OCI-LY1 (cell line): ENCODE data around the gene CHMP5.

Source experiments
- H2AFZ ChIP-seq: fragments of 200-600 bp; sonication (generic), shearing (Covaris generic); 2 replicates; pipeline ENCODE4 v1.6.0; 2014; ENCODE audit warnings: antibody characterized with exemption, mild to moderate bottlenecking, low read length
- H3F3A ChIP-seq: fragments of 200-600 bp; sonication (generic), shearing (Covaris generic); 2 replicates; pipeline ENCODE4 v1.6.0; 2014; ENCODE audit warnings: mild to moderate bottlenecking, antibody characterized with exemption, low read length, moderate library complexity; ENCODE audit not compliant: insufficient read depth
- H3K27ac ChIP-seq: fragments of 200-600 bp; sonication (generic); 2 replicates; pipeline ENCODE4 v1.5.1; 2014; ENCODE audit warnings: low read length, mixed run types, mild to moderate bottlenecking, low read depth; ENCODE audit not compliant: poor library complexity, severe bottlenecking
- H3K27me3 ChIP-seq: fragments of 200-600 bp; sonication (generic); 2 replicates; pipeline ENCODE4 v1.6.0; 2014; ENCODE audit warnings: antibody characterized with exemption, mild to moderate bottlenecking, low read length, moderate library complexity; ENCODE audit not compliant: insufficient read depth
- H3K36me3 ChIP-seq: fragments of 200-600 bp; sonication (generic); 2 replicates; pipeline ENCODE4 v1.6.1; 2014; ENCODE audit warnings: mild to moderate bottlenecking, antibody characterized with exemption, low read length, moderate library complexity, mixed read lengths; ENCODE audit not compliant: insufficient read depth
- H3K4me1 ChIP-seq: fragments of 200-600 bp; sonication (generic); 2 replicates; pipeline ENCODE4 v1.5.1; 2014; ENCODE audit warnings: mild to moderate bottlenecking, low read length, moderate library complexity; ENCODE audit not compliant: insufficient read depth, severe bottlenecking
- H3K4me2 ChIP-seq: fragments of 200-600 bp; sonication (generic), shearing (Covaris generic); 2 replicates; pipeline ENCODE4 v1.6.1; 2014; ENCODE audit warnings: low read length
- H3K4me3 ChIP-seq: fragments of 200-600 bp; sonication (generic); 2 replicates; pipeline ENCODE4 v1.5.1; 2014; ENCODE audit warnings: low read length, low read depth, mild to moderate bottlenecking, mixed read lengths; ENCODE audit not compliant: poor library complexity, severe bottlenecking
- H3K79me2 ChIP-seq: fragments of 200-600 bp; shearing (Covaris generic); 2 replicates; pipeline ENCODE4 v1.6.1; 2016; ENCODE audit warnings: mixed run types, low read length, mixed read lengths; ENCODE audit not compliant: insufficient read depth
- H3K9ac ChIP-seq: fragments of 200-600 bp; sonication (generic), shearing (Covaris generic); 2 replicates; pipeline ENCODE4 v1.6.1; 2014; ENCODE audit warnings: mild to moderate bottlenecking, low read length, mixed read lengths
- H3K9me2 ChIP-seq: fragments of 200-600 bp; sonication (generic), shearing (Covaris generic); 2 replicates; pipeline ENCODE4 v1.6.1; 2014; ENCODE audit warnings: low read depth, mild to moderate bottlenecking, low read length, mixed read lengths
- H3K9me3 ChIP-seq: fragments of 200-600 bp; shearing (Covaris generic); 2 replicates; pipeline ENCODE4 v1.6.1; 2014; ENCODE audit warnings: low read length, mixed read lengths
- H4K20me1 ChIP-seq: fragments of 200-600 bp; sonication (generic), shearing (Covaris generic); 2 replicates; pipeline ENCODE4 v1.6.0; 2016; ENCODE audit warnings: mild to moderate bottlenecking, low read length; ENCODE audit not compliant: insufficient read depth
- EZH2 ChIP-seq: fragments of 200-600 bp; sonication (generic), shearing (Covaris generic); IDR thresholded peaks from 2 replicates; pipeline ENCODE4 v1.8.0; 2017; ENCODE audit warnings: borderline replicate concordance, mixed run types, mild to moderate bottlenecking, antibody characterized with exemption, low read length, moderate library complexity, mixed read lengths
- TF ChIP-seq, protein P1 (sequence below): fragments of 200-600 bp; sonication (generic), shearing (Covaris generic); IDR thresholded peaks from 2 replicates; pipeline ENCODE4 v1.5.1; 2017; ENCODE audit warnings: mild to moderate bottlenecking, antibody characterized with exemption, low read length, moderate library complexity, mixed read lengths

The CHMP5 gene

DNA sequence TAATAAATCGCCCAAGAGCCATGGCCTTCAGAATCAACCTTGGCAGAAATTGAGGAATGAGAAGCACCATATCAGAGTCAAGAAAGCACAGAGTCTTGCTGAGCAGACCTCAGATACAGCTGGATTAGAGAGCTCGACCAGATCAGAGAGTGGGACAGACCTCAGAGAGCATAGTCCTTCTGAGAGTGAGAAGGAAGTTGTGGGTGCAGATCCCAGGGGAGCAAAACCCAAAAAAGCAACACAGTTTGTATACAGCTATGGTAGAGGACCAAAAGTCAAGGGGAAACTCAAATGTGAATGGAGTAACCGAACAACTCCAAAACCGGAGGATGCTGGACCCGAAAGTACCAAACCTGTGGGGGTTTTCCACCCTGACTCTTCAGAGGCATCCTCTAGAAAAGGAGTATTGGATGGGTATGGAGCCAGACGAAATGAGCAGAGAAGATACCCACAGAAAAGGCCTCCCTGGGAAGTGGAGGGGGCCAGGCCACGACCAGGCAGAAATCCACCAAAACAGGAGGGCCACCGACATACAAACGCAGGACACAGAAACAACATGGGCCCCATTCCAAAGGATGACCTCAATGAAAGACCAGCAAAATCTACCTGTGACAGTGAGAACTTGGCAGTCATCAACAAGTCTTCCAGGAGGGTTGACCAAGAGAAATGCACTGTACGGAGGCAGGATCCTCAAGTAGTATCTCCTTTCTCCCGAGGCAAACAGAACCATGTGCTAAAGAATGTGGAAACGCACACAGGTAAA is 30.0 kb downstream of the CHMP5 start:
- H3K36me3 ChIP-seq = peaks cover 77% of the 10 kb centered on the region
- peaks cover 79% of the 10 kb centered on the region for H3K4me1 ChIP-seq
- peak overlapping the region; percentile 36 for H3K27ac ChIP-seq
- TF ChIP-seq, protein P1, sequence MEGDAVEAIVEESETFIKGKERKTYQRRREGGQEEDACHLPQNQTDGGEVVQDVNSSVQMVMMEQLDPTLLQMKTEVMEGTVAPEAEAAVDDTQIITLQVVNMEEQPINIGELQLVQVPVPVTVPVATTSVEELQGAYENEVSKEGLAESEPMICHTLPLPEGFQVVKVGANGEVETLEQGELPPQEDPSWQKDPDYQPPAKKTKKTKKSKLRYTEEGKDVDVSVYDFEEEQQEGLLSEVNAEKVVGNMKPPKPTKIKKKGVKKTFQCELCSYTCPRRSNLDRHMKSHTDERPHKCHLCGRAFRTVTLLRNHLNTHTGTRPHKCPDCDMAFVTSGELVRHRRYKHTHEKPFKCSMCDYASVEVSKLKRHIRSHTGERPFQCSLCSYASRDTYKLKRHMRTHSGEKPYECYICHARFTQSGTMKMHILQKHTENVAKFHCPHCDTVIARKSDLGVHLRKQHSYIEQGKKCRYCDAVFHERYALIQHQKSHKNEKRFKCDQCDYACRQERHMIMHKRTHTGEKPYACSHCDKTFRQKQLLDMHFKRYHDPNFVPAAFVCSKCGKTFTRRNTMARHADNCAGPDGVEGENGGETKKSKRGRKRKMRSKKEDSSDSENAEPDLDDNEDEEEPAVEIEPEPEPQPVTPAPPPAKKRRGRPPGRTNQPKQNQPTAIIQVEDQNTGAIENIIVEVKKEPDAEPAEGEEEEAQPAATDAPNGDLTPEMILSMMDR = no peak
- TF ChIP-seq EZH2 = no peak
- H3K27me3 ChIP-seq = no peaks in the 10 kb centered on the region
- H3K9me3 ChIP-seq = no peaks in the 10 kb centered on the region
- peaks cover 4% of the 10 kb centered on the region; the same call in 1 of the 2 replicates for H3F3A ChIP-seq
- H4K20me1 ChIP-seq = no peaks in the 10 kb centered on the region
- peak overlapping the region; percentile 26; the same call in 1 of the 2 replicates for H3K4me2 ChIP-seq
- peaks cover 74% of the 10 kb centered on the region for H3K79me2 ChIP-seq
- no peak overlapping the region for H2AFZ ChIP-seq
- H3K9ac ChIP-seq = peak overlapping the region; percentile 14; the same call in 1 of the 2 replicates
- no peaks in the 10 kb centered on the region for H3K9me2 ChIP-seq
- peak overlapping the region; percentile 6 for H3K4me3 ChIP-seq

DNA sequence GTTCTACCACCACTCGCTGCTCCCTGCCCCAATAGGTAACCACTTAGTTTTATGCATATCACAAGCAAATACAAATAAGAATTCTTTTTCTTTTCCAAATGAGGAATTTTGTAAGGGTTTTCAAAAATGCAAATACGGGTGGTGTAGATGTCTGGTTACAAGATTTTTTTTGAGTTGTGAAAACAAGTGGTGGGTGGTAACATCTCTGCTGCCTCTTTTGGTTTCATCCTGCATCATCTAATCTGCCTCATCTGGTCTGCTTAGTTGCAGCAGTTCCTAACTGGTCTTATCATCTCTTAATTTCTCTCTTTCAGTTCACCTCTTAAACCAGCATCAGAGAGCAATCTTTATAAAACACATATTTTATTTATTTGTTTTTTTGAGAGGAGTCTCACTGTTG is 30.7 kb downstream of the CHMP5 start:
- Histone ChIP-seq H3K4me1 (peaks cover 79% of the 10 kb centered on the region), H3K27ac (peak overlapping the region; percentile 88), H3K9ac (no peak overlapping the region), H3K79me2 (peaks cover 79% of the 10 kb centered on the region), H3K9me3 (no peaks in the 10 kb centered on the region), H3K36me3 (peaks cover 84% of the 10 kb centered on the region), H3K9me2 (no peaks in the 10 kb centered on the region), H4K20me1 (no peaks in the 10 kb centered on the region), H3K4me2 (peak overlapping the region; percentile 38; the same call in 1 of the 2 replicates), H3K4me3 (no peak overlapping the region), H2AFZ (no peak overlapping the region), H3K27me3 (no peaks in the 10 kb centered on the region), H3F3A (peaks cover 4% of the 10 kb centered on the region; the same call in 1 of the 2 replicates)
- TF ChIP-seq EZH2 = no peak
- TF ChIP-seq, protein P1 = no peak

DNA sequence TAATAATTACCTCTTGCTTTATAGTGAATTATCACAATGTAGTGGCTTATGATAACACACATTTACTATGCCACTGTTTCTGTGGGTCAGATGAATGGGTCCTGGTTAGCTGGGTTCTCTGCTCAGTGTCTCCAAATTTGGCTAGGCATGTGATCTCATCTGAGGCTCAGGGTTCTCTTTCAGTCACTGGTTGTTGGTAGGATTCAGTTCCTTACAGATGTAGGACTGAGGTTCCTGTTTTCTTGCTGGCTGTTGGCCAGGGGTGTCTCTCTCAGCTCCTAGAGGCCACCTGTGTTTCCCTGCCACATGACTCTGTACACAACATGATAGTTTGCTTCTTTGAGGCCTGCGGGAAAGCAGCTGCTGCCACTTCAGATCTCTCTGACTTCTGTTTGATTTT is 32.6 kb downstream of the CHMP5 start:
- peaks cover 4% of the 10 kb centered on the region; the same call in 1 of the 2 replicates for H3F3A ChIP-seq
- peaks cover 64% of the 10 kb centered on the region for H3K4me1 ChIP-seq
- H3K27ac ChIP-seq = peak overlapping the region; percentile 88
- peak overlapping the region; percentile 48 for H3K4me2 ChIP-seq
- H3K9me3 ChIP-seq = no peaks in the 10 kb centered on the region
- no peaks in the 10 kb centered on the region for H4K20me1 ChIP-seq
- H3K79me2 ChIP-seq = peaks cover 60% of the 10 kb centered on the region
- no peaks in the 10 kb centered on the region for H3K27me3 ChIP-seq
- no peaks in the 10 kb centered on the region for H3K9me2 ChIP-seq
- peak overlapping the region; percentile 40; the same call in 1 of the 2 replicates for H3K9ac ChIP-seq
- no peak overlapping the region for H2AFZ ChIP-seq
- H3K36me3 ChIP-seq = peaks cover 95% of the 10 kb centered on the region
- H3K4me3 ChIP-seq = peak overlapping the region; percentile 8
- no peak for TF ChIP-seq EZH2
- TF ChIP-seq, protein P1 = no peak
